Activated naive CD8-positive, alpha-beta T cell treated with anti-CD3 and anti-CD28 coated beads for 36 hours (primary cell): ENCODE measurements around the gene SV2A. TPM values are rescaled to one million over a fixed set of nuclear protein-coding genes. Genes with fewer than 3 reads are reported as not detected.

Experiments
- total RNA-seq, 2 experiments: library from RNA; stranded (reverse); gene quantifications; one replicate each; pipeline ENCODE4 v1.2.3, GENCODE V29; 2021

Gene SV2A
- total RNA-seq, 2 experiments from 2014 or later, result 12.5 to 12.8 TPM

Other genes with a start within 250 kb of the SV2A start
- not detected for gene FCGR1A, start 135.2 kb downstream of the SV2A start, total RNA-seq
- gene BOLA1, start 18.3 kb downstream of the SV2A start, total RNA-seq, result 10 to 100 TPM; 20.6 to 22.6 TPM
- gene SF3B4, start 10.0 kb upstream of the SV2A start, total RNA-seq, result 100 to 1,000 TPM; 111 to 112 TPM
- gene MTMR11, start 19.0 kb upstream of the SV2A start, total RNA-seq, result 1 to 10 TPM in 1 of 2 experiments, under 1 TPM in 1; 0.94 to 1.8 TPM
- gene OTUD7B, start 92.9 kb upstream of the SV2A start, total RNA-seq, result 10 to 100 TPM; 21.9 to 23.2 TPM
- gene VPS45, start 149.9 kb upstream of the SV2A start, total RNA-seq, result 10 to 100 TPM; 22.9 to 23.0 TPM
- gene PLEKHO1, start 232.1 kb upstream of the SV2A start, total RNA-seq, result 10 to 100 TPM; 14.9 to 15.5 TPM